Fibroblast of skin of abdomen (primary cell): ENCODE results near the gene RNF208.

Experiments used
- DNase-seq: peaks from one replicate; pipeline ENCODE4 v3.0.0-alpha.2; 2013

The RNF208 gene

DNA sequence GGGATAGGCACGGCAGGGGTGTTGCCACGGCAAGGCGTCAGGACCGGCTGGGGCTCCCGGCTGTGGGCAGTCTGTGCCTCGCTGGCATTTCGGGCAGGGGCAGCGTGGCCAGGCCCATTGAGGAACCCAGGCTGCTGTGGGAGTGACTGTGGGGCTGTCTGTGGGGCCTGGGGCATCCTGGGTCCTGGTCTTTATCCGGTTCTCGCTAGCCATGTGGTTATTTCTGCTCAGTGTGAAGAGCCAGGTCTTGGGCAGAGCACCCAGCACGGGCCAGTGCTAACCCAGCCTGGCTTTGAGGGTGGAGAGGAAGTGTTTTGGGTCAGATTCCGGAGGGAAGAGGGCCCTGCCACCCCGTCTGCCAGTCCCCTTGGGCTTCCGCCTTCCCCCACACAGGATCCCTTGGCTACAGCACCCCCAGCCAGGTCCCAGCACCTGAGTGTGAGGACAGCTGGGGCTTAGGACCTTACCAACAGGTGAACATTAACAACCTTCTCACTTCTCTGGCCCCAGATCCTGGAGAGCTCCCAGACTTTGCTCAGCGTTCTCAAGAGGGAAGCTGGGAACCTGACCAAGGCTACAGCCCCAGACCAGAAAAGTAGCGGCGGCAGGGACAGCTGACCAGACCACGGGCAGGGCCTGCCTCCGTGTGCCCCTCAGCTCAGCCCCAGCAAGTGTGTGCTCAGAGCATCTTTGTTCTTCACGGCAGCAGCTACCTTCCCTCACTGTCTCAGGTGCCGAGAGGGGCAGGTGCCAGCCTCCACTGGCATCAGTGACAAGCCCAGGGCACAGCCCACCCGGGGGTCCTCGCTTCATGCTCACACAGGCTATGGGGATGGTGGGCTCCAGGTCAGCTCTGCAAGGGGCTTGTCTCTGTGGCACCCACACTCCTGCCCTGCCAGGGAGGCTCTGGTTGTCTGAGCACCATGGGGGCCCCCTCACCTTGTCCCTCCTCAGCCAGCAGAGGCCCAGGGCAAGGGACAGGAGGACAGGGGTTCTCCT, 32.4 kb downstream of the RNF208 start:
- no peak for DNase-seq

DNA sequence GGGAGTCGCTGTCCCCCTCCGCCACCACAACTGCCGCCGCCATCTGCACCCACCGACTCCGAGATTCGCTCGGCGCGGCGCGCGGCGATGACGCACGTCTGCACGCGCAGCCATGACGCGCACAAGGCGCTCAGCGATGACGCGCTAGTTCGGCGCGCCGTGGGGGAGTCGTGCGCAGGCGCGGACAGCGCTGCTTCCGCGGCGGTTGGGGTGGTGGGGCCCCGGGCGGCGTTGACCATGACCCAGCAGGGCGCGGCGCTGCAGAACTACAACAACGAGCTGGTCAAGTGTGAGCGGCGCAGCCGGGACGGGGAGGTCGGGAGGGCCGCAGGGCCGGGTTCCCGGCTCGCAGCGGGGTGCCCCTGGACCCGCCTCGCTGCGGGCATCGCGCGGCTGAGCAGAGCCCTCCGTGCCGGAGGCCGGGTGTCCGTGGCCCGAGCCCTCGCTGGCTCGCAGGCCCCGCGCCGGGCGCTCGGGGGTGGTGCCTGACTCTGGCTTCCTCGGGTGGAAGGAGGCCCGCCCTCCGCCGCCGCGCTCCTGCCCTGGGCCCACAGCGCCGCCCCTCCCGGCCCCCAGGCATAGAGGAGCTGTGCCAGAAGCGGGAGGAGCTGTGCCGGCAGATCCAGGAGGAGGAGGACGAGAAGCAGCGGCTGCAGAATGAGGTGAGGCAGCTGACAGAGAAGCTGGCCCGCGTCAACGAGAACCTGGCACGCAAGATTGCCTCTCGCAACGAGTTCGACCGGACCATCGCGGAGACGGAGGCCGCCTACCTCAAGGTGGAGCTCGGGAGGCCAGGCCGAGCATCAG, 33.3 kb downstream of the RNF208 start, which contains the start of the genes ANAPC2 and SSNA1:
ANAPC2 (minus strand) TSS at position 71 of the 807 bp plus-strand sequence; CDS start at position 43, 28 bp downstream.
SSNA1 (plus strand) TSS at position 187 of the 807 bp plus-strand sequence; CDS start at position 238, 51 bp downstream.
- peak; percentile 91 for DNase-seq

GRCh38 chr9:137188086-137188489, 34.0 kb downstream of the RNF208 start:
- no peak for DNase-seq

- no peak for DNase-seq
These were observed 34.7 kb downstream of the RNF208 start for GRCh38 chr9:137187386-137187785.

- no peak for DNase-seq
These were observed 35.7 kb downstream of the RNF208 start for GRCh38 chr9:137186385-137186784.

DNA sequence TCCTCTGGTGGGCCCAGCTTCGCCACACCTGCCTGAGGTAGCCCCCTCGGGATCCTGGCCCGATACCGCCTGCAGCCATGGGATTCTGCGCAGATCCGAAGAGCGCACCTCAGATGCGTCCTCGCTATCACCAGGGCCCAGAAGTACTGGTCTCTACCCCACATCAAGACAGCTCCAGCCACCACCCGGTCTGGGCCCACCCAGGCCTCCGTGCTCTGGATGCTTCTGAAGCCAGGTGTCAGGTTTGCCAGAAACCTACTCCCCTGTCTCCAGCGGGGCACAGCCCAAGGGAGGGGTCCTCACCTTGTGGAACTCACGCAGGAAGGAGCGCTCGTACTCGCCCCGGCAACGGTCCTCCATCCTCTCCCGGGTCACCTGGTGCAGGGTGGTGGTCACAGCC, 36.1 kb downstream of the RNF208 start:
- DNase-seq, result no peak

DNA sequence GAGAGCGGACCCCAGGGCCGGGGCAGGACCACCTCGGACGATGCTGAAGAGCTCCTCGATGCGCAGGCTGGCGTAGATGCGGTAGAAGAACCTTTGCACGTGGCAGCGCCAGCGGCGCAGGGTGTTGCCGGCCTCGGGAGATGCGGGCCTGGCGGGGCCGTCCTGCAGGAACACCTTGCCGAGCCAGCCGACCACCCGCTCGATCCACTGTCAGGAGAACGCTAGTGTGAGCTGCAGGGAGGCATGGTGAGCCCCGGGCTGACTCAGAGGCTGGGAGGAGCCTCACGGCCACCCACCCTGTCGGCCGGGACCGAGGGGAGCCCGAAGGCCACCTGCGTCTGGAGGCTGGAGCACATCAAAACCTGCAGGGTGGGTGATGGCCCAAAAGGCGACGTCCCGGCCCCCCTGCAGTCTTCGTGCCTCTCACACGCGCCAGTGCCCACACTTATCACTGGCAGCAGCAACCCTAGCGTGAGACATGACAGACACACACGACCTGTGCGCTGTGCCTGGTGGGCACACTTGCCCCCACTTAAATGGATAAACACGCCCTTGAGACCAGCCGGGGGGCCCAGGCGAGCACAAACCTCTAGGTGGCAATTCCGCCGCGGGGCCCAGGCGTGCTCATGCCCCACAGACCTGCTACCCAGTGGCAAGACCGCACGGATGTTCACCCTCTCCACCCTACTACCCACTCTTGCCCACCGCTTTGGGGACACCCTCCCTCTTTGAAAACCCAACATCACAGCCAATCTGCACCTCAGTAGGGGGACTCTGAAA, 37.0 kb downstream of the RNF208 start:
- no peak for DNase-seq

DNA sequence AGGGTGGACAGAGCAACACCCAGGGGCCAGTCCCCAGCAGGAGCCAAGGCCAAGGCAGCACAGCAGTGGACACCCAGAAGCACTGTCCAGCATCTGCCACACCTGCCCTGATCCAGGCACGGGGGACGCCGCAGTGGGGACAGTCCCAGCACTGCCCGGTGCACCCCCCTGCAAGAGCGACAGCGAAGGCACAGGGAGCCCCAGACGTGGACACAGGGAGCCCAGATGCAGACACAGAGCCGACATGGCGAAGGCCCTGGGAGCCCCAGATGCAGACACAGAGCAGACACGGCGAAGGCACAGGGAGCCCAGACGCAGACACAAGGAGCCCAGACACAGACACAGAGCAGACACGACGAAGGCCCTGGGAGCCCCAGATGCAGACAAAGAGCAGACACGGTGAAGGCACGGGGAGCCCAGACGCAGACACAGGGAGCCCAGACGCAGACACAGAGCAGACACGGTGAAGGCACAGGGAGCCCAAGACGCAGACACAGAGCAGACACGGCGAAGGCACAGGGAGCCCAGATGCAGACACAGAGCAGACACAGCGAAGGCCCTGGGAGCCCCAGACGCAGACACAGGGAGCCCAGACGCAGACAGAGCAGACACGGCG, 38.0 kb downstream of the RNF208 start:
- no peak for DNase-seq

GRCh38 chr9:137182836-137183235, 39.2 kb downstream of the RNF208 start:
- DNase-seq, result no peak

DNA sequence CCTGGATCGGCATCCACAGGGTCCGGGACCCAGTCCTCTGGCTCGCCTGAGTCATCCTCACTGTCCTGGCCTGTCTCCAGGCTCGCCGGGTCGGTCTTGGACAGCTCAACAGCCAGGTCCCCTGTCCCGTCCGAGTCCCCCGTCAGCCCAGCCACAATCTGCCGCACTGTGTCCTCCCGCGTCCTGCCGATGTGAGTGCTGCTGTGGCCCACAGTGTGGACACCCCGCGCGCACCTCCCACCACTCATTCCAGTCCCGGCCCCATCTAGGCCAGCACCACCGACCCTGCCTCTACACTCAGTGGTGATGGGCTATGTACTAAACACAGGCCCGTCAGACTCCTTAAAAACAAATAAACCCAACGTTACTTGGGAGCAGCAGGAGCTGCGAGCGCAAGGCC, 40.4 kb downstream of the RNF208 start:
- no peak for DNase-seq

DNA sequence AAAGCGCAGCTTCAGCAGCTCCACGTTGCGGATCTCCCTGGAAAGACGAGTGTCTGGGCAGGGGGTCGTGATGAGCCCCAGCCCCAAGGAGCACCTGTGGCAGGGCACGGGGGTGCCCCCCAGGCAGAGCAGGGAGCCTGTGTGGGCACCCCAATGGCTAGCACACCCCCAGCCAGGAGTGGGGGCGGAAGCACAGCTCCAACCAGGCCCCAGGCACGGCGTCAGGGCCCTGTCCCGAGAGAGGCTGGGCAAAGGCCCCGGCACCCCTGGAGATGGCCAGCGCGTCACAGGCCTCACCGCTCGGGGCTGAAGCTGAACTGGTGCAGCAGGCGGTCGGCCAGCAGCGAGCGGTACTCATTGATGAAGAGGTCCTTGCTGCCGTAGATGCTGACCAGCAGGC, 41.5 kb downstream of the RNF208 start:
- no peak for DNase-seq

GRCh38 chr9:137179761-137180160, 42.3 kb downstream of the RNF208 start:
- no peak for DNase-seq

- DNase-seq, result no peak
These were observed 43.0 kb downstream of the RNF208 start for GRCh38 chr9:137178939-137179630.

GRCh38 chr9:137178201-137178938, 43.7 kb downstream of the RNF208 start:
- no peak for DNase-seq

DNA sequence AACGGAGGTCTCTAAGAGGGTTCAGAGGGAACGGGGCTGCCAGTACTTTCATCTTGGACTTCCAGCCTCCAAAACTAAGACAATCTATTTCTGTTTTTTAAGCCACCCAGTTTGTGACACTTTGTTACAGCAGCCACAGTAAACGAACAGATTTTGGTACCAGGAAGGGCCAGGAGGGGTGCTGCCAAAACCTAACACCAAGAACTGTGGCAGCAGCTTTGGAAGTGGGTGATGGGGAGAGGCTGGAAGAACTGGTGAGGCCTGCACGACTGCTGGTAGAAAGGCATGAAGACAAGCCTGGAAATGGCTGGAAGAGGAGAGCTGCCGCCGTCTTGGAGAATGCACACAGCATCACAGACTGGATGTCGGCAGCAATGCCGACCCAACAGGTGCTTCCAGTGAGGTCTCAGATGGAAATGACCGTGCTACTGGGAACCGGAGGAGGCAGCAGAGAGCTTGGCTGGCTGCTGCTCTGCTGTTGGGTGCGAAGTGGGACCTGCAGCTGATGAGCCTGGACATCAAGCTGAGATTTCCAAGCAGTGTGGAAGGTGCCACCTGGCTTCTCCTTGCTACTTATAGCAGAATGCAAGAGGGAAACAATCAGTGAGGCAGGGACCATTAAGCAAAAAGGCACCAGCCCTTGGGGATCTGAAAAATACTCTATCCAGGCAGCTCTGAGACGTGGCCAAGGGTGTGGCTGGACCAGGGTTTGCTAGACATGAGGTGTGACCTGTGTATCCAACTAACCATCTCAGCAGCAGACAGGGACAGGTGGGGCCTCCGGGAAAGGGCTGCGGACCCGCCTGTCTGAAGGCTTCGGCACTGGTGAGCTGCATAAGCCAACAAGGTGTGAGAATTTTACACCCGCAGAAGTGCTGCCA, 45.5 kb downstream of the RNF208 start:
- no peak for DNase-seq

DNA sequence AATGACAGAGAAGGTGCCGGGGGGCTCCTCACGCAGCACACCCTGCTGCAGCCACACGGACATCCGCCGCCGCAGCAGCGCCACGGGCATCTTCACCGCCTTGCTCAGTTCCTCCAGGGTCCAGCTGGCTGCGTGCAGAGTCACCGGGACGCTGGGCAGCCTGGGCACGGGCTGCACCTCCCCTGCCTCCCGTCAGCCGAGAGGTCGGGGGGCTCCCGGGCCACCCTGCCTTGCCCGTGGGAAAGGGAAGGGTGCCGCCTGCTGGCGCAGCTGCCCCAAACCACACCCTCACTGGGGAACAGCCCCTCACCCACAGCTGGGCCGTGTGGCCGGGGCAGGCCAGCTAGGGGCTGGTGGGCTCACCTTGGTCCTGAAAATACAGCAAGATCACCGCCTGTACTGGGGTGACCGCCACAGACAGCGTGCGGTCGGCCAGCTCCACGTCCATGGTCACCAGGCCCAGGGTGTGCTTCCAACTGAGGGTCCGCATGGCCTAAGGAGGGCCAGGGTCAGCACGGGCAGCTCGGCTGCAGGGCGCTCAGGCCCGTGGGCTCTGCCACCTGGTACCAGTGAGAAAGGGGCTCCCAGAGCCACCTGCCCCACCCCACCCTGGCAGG, 46.6 kb downstream of the RNF208 start:
- DNase-seq, result no peak

DNA sequence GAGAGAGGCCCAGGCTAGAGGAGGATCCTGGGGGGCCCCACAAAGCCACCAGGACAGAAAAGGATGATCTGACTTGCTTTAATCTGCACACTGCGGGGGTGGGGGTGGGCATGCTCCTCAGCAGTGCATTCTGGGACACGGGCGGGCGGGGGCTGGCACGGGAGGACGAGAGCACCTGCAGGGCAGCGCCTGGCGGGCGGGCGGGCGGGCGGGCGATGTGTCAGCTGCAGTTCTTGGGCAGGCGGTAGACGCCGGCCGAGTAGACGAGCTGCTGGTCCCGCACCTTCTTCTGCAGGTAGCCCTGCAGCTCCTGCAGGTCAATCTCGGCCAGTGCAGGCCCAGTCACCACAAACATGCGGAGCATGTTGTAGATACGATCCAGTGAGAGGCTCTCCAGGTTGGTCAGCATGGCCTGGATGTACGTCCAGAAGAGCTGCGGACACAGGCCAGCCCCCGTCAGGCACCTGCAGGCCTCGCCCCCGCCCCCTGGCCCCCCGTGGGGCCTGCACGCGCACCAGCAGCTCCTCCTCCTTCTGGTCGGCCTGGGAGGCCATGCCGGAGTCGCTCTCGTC, 47.2 kb downstream of the RNF208 start:
- DNase-seq, result no peak

- no peak for DNase-seq
These were observed 48.0 kb downstream of the RNF208 start for GRCh38 chr9:137173796-137174664.
